ENCODE data around the gene UNC13D. TPM values are rescaled to one million over a fixed set of nuclear protein-coding genes. Genes with fewer than 3 reads are reported as not detected.

The UNC13D gene
- total RNA-seq, 4 donors from 2014 or later, result 3.0 to 48.3 (median 16.2) TPM

DNA sequence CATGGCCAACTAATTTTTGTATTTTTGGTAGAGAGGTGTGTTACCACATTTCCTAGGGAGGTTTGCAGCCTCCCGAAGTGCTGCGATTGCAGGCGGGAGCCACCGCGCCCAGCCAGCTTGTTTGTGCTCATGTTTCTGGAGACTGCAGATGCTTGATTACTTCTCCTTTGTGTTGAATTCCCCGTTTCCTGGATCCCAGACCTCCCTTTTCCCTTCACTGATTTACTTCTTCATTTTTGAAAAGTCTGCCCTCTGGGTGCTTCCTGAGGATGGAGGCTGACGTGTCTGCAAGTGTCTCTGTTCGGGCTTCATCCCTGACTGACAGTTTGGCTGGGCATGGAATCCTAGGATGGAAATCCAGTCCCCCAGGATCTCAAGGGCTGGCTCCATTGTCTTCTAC lies 41.2 kb upstream of the UNC13D start:
- Histone ChIP-seq H3K4me1 (no peaks in the 10 kb centered on the region), H3K36me3 (no peaks in the 10 kb centered on the region), H3K9me3 (no peaks in the 10 kb centered on the region), H3K27ac (no peak overlapping the region), H3K27me3 (no peaks in the 10 kb centered on the region), H3K4me3 (no peak overlapping the region)
- intact Hi-C loops (cut with DNase I; ENCODE audit: low total_unique reads), result no loop called here
- WGBS, 2 donors (ENCODE audit: low coverage in 1 of 2), result 67 to 75% methylated on average over 3 to 8 of the region's 8 CpGs
- in situ Hi-C loops (cut with MboI; ENCODE audit: low pct_ligation_motif_present in 1 of 4, low pct_unique_long_range_greater_than_20kb in 1 of 4, low sequenced_read_pairs in 3 of 4), result loop anchor here in 1 of 4 donors (25.0 kb wide), 1 partner anchor 123 kb away; the partner anchor contains the start of gene GALK1
- DNase-seq, result no peak
- TF ChIP-seq EP300 (IDR thresholded peaks at IDR 0.05; ENCODE audit: low read depth) (no peak), POLR2AphosphoS5 (IDR thresholded peaks at IDR 0.05) (no peak), POLR2A (IDR thresholded peaks at IDR 0.05) (no peak)
- TF ChIP-seq, protein P1, sequence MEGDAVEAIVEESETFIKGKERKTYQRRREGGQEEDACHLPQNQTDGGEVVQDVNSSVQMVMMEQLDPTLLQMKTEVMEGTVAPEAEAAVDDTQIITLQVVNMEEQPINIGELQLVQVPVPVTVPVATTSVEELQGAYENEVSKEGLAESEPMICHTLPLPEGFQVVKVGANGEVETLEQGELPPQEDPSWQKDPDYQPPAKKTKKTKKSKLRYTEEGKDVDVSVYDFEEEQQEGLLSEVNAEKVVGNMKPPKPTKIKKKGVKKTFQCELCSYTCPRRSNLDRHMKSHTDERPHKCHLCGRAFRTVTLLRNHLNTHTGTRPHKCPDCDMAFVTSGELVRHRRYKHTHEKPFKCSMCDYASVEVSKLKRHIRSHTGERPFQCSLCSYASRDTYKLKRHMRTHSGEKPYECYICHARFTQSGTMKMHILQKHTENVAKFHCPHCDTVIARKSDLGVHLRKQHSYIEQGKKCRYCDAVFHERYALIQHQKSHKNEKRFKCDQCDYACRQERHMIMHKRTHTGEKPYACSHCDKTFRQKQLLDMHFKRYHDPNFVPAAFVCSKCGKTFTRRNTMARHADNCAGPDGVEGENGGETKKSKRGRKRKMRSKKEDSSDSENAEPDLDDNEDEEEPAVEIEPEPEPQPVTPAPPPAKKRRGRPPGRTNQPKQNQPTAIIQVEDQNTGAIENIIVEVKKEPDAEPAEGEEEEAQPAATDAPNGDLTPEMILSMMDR (IDR thresholded peaks at IDR 0.05), result no peak

DNA sequence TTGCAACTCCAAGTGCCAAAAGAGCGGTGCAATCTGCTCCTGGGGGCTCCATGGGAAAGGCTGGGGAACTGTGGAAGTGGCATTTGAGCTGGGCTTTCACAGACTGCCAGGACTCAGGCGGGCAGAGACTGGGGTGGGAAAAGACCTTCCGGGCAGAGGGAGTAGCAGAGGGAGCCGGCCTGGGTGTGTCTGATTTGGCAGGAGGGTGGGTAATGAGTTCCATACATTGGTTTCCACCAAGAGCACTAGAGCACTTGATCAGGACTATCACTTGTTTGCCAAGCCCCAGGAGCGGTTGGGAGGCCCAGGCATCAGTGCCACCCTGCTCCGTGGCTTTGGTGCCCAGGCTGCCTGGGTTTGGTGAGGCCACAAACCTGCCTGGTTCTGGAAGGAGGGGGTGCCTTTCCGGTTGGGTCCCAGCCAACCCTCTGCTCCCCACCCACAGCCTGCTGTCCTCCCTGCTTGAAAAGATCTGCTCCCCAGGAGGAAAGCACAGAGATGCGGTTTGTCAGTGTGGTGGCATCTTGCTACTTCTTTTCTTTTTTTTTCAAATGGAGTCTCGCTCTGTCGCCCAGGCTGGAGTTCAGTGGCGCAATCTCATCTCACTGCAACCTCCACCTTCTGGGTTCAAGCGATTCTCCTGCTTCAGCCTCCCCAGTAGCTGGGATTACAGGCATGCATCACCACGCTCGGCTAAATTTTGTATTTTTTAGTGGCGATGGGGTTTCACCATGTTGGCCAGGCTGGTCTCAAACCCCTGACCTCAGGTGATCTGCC lies 37.7 kb upstream of the UNC13D start:
- in situ Hi-C loops (cut with MboI; ENCODE audit: low pct_ligation_motif_present in 1 of 4, low pct_unique_long_range_greater_than_20kb in 1 of 4, low sequenced_read_pairs in 3 of 4) (loop anchor here in 1 of 4 donors (25.0 kb wide), 1 partner anchor 120 kb away; the partner anchor contains the start of gene GALK1), intact Hi-C loops (cut with DNase I; ENCODE audit: low total_unique reads) (no loop called here)
- H3K36me3 ChIP-seq, result no peaks in the 10 kb centered on the region
- 86 to 100% methylated on average over 1 to 15 of the region's 15 CpGs for WGBS, 2 donors (ENCODE audit: low coverage in 1 of 2)
- no peaks in the 10 kb centered on the region for H3K9me3 ChIP-seq
- H3K4me1 ChIP-seq, result peaks cover under 1 to 13% (median 9%) of the 10 kb centered on the region in 4 donors
- no peak for TF ChIP-seq EP300 (IDR thresholded peaks at IDR 0.05; ENCODE audit: low read depth)
- TF ChIP-seq POLR2A (IDR thresholded peaks at IDR 0.05), result no peak
- TF ChIP-seq, protein P1 (IDR thresholded peaks at IDR 0.05), result no peak
- TF ChIP-seq POLR2AphosphoS5 (IDR thresholded peaks at IDR 0.05), result no peak
- no peaks in the 10 kb centered on the region for H3K27me3 ChIP-seq
- DNase-seq, result no peak
- no peak overlapping the region for H3K27ac ChIP-seq
- no peak overlapping the region for H3K4me3 ChIP-seq

DNA sequence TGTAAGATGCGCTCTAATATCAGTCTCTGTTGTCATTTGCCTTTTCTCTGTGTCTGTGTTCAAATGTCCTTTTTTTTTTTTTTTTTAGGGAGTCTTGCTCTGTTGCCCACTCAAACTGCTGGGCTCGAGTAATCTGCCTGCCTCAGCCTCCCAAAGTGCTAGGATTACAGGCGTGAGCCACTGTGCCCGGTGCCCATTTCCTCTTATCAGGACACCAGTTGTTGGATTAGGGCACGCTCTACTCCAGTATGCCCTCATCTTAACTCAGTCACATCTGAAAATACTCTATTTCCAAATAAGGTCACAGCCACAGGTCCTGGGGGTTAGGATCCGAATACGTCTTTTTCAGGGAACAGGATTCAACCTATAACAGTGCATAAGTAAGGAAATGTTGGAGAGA lies 36.1 kb upstream of the UNC13D start:
- in situ Hi-C loops (cut with MboI; ENCODE audit: low pct_ligation_motif_present in 1 of 4, low pct_unique_long_range_greater_than_20kb in 1 of 4, low sequenced_read_pairs in 3 of 4) (loop anchor here in 1 of 4 donors (25.0 kb wide), 1 partner anchor 118 kb away; the partner anchor contains the start of gene GALK1), intact Hi-C loops (cut with DNase I; ENCODE audit: low total_unique reads) (no loop called here)
- WGBS, 2 donors (ENCODE audit: low coverage in 1 of 2), result 81 to 86% methylated on average over 6 to 7 of the region's 7 CpGs
- no peaks in the 10 kb centered on the region for H3K36me3 ChIP-seq
- no peaks in the 10 kb centered on the region for H3K27me3 ChIP-seq
- TF ChIP-seq EP300 (IDR thresholded peaks at IDR 0.05; ENCODE audit: low read depth) (no peak), POLR2AphosphoS5 (IDR thresholded peaks at IDR 0.05) (no peak), POLR2A (IDR thresholded peaks at IDR 0.05) (no peak)
- H3K4me3 ChIP-seq, result no peak overlapping the region
- no peak for DNase-seq
- no peaks in the 10 kb centered on the region for H3K9me3 ChIP-seq
- H3K4me1 ChIP-seq, result peaks cover 16 to 29% (median 25%) of the 10 kb centered on the region in 4 donors
- no peak overlapping the region for H3K27ac ChIP-seq

- in situ Hi-C loops (cut with MboI; ENCODE audit: low pct_ligation_motif_present in 1 of 4, low pct_unique_long_range_greater_than_20kb in 1 of 4, low sequenced_read_pairs in 3 of 4), result loop anchor here in 1 of 4 donors (25.0 kb wide), 1 partner anchor 116 kb away; the partner anchor contains the start of gene GALK1
- WGBS, 2 donors (ENCODE audit: low coverage in 1 of 2), result 0% methylated on average over 6 to 67 of the region's 87 CpGs
Observed at GRCh38 chr17:75878174-75878998, 34.2 kb upstream of the UNC13D start, which contains the start of gene TRIM47. TRIM47 (minus strand) TSS chr17:75878581; CDS start chr17:75878548, 33 bp downstream.

More at GRCh38 chr17:75878174-75878998, 34.2 kb upstream of the UNC13D start, which contains the start of gene TRIM47:
- TF ChIP-seq POLR2AphosphoS5 (IDR thresholded peaks at IDR 0.05), result peak; percentile 87 to 96 (median 87)
- TF ChIP-seq POLR2A (IDR thresholded peaks at IDR 0.05), result peak; percentile 49
- TF ChIP-seq EP300 (IDR thresholded peaks at IDR 0.05; ENCODE audit: low read depth), result no peak
- TF ChIP-seq, protein P1 (IDR thresholded peaks at IDR 0.05), result peak; percentile 11 to 44 (median 30)
- peaks cover 28 to 48% (median 39%) of the 10 kb centered on the region in 4 donors for H3K4me1 ChIP-seq
- H3K4me3 ChIP-seq, result peak within 1 kb of the TSS; percentile 63 to 76 (median 70)
- peak; percentile 78 for DNase-seq
- no peaks in the 10 kb centered on the region for H3K36me3 ChIP-seq
- H3K27me3 ChIP-seq, result no peaks in the 10 kb centered on the region
- peak within 1 kb of the TSS; percentile 94 to 97 (median 96) for H3K27ac ChIP-seq
- intact Hi-C loops (cut with DNase I; ENCODE audit: low total_unique reads), result loop anchor here (5.0 kb wide), 1 partner anchor 849 kb away; the partner anchor contains the start of genes JMJD6 and METTL23
- no peaks in the 10 kb centered on the region for H3K9me3 ChIP-seq

Data from transverse colon (tissue), 4 donors.